ENCODE measurements around the gene ADAT3. TPM values are rescaled to one million over a fixed set of nuclear protein-coding genes. Genes with fewer than 3 reads are reported as not detected.
"Not testable (repeated sequence)": the region's sequence is repeated elsewhere in the genome, so short reads cannot be mapped to it uniquely, and the experiment has no call there.

ADAT3 gene
- total RNA-seq, 2 donors from 2014 or later = 1.7 to 4.0 TPM

DNA sequence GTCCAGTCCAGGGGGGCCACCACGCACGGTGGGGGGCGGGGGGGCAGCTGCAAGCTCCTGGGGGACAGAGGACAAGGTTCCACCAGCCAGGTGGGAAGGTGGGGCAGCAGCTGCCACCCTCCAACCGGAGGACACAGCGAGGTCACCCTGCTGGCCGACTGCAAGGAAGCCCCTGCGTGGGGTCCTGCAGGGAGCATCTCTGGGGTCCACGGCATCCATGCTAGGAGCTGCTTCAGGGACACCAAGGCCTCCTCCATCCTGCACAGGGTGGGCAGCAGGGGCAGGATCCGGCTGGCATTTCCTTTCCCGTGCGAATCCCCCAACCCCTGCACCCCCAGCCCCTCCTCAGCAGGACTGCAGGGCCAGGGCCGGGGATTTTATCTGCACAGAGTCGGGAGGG is 33.6 kb upstream of the ADAT3 start:
- Histone ChIP-seq H3K9me3 (no peaks in the 10 kb centered on the region), H3K27me3 (no peaks in the 10 kb centered on the region), H3K27ac (no peak overlapping the region), H3K36me3 (peaks cover 4% of the 10 kb centered on the region), H3K4me1 (peaks cover 0 to 43% of the 10 kb centered on the region in 2 donors), H3K4me3 (no peak overlapping the region)
- TF ChIP-seq, protein P1, sequence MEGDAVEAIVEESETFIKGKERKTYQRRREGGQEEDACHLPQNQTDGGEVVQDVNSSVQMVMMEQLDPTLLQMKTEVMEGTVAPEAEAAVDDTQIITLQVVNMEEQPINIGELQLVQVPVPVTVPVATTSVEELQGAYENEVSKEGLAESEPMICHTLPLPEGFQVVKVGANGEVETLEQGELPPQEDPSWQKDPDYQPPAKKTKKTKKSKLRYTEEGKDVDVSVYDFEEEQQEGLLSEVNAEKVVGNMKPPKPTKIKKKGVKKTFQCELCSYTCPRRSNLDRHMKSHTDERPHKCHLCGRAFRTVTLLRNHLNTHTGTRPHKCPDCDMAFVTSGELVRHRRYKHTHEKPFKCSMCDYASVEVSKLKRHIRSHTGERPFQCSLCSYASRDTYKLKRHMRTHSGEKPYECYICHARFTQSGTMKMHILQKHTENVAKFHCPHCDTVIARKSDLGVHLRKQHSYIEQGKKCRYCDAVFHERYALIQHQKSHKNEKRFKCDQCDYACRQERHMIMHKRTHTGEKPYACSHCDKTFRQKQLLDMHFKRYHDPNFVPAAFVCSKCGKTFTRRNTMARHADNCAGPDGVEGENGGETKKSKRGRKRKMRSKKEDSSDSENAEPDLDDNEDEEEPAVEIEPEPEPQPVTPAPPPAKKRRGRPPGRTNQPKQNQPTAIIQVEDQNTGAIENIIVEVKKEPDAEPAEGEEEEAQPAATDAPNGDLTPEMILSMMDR (IDR thresholded peaks at IDR 0.05) = no peak
- DNase-seq (ENCODE audit: low spot score) = no peak

DNA sequence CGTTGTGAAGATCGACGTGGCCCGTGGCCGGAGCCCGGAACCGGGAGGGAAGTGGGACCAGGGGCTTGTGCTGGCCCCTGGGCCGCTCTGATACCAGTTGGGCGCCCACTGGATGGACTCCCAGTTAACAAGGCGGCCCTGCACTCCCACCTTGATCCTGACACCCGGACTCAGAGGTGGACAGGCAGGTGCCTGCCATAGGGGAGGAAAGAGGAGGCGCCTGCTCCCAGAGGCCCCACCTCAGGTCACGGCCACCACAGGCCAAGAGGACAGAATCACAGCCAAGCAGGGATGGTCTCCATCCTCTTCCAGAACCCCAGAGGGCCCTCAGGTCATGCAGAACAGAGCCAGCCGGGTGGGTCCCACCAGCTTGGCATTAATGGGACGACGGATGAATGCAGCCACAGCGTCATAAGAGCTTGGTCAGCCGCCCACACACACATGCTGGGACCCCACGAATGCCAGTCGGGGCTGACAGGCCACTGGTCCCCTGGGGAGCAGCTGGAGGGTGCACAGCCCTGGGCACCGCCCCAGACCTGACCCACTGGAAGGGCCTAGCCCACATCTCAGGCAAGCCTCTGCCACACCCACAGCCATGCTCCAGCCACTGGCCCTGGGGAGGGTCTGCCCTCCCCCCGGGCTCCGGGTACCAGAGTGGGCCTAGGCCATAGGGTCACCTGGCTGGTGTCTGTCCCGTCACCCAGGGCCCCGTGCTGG is 32.2 kb upstream of the ADAT3 start:
- H3K9me3 ChIP-seq = no peaks in the 10 kb centered on the region
- peaks cover 4% of the 10 kb centered on the region for H3K36me3 ChIP-seq
- TF ChIP-seq, protein P1 (IDR thresholded peaks at IDR 0.05) = no peak
- peaks cover 0 to 46% of the 10 kb centered on the region in 2 donors for H3K4me1 ChIP-seq
- no peak for DNase-seq (ENCODE audit: low spot score)
- no peaks in the 10 kb centered on the region for H3K27me3 ChIP-seq
- H3K4me3 ChIP-seq = peak overlapping the region in 1 of 2 donors; percentile 32
- H3K27ac ChIP-seq = peak overlapping the region; percentile 95 to 96

DNA sequence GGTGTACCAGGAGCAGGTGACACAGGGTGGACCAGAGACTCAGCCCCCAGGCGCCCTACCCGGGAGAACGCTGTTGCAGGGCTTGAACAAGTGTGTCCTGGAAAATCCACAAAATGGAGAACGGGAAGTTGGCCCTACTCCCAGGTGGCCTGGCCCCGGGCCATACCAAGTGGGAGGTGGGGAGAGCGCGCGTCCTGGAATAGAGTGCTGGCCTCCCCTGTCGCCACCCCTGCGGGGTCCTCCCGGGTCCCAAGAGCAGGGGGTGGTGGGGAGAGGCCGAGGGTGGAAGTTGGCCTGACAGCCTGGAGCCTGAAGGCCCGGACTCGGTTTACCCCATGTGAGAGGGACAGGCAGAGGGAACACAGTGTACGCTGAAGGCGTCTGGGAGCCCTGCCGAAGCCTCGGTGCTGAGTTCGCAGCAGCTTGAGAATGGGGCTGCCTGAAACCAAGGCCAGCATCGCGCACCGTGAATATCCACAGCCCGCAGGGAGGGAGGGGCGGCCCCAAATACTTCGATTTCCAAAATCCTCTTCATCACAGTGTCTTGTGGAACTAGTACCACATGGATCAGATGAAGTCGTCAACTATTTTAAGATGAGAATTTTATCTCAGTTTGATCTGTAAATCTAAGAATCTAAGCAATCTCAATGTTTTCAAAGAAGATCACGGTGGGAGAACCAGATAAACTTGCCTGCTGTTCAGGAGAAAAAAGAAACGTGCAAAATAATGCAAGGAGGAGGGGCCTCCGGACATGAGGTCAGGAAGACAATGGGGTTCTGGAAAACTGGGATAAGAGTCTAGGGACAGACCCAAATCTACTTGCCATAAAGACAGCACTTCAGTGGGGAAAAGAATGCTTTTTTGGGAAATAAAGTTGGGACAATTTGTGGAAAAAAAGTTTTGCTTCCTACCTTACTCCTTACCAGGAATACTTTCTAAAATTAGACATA is 31.4 kb upstream of the ADAT3 start:
- Histone ChIP-seq H3K27ac (peak overlapping the region; percentile 95 to 96), H3K4me1 (peaks cover 0 to 46% of the 10 kb centered on the region in 2 donors), H3K4me3 (peak overlapping the region in 1 of 2 donors; percentile 32), H3K9me3 (no peaks in the 10 kb centered on the region), H3K36me3 (peaks cover 4% of the 10 kb centered on the region), H3K27me3 (no peaks in the 10 kb centered on the region)
- no peak for DNase-seq (ENCODE audit: low spot score)
- TF ChIP-seq, protein P1 (IDR thresholded peaks at IDR 0.05) = no peak

DNA sequence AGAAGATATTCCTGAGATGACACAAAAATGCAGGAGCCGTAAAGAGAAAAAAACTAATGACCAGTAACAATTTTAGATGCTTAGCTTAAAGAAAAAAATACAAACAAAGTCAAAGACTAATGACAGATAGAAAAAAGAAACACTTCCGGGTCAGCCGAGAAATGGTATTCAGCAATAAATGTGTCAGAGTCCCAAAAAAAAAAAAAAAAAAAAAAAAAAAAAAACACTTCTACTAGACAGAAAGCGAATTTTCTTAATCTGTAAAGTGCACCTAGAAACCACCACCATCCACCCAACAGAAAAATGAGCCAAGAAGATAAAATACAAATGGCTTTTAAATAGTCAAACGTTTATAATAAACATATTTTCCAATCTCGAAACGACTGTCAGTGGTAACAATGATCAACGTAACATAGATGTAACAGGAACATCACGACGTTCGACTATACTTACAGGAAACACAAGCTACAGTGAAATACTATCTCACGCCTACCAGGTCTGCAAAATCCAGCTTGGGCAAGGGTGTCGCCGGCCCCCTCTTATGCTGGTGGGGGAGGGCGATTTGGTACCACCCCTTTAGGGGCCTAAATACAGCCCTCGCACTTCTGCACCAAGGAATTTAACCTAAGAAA is 30.5 kb upstream of the ADAT3 start:
- Histone ChIP-seq H3K27me3 (no peaks in the 10 kb centered on the region), H3K4me3 (peak overlapping the region; percentile 80 to 98), H3K4me1 (peaks cover 0 to 46% of the 10 kb centered on the region in 2 donors), H3K27ac (peak overlapping the region; percentile 95 to 96), H3K9me3 (no peaks in the 10 kb centered on the region), H3K36me3 (peaks cover 4% of the 10 kb centered on the region)
- TF ChIP-seq, protein P1 (IDR thresholded peaks at IDR 0.05) = no peak
- DNase-seq (ENCODE audit: low spot score) = no peak

DNA sequence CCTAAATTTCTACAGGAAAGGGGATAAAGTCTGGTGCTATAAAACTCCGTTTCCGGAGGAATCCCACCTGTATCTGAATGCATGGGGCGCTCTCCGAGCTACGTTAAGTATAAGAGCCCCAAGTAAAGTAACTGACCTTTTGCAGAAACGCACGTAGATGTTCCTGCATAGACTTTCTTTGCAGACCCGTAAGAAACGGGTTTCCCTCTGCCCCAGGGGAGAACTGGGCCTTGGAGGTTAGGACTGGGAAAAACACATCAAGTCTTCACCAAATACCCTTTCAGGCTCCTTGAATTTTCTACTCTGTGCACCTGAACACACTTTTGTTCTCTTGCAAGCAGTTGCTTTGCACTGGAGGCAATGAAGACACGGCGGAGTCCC is 29.9 kb upstream of the ADAT3 start:
- Histone ChIP-seq H3K27ac (peak overlapping the region; percentile 95 to 96), H3K4me3 (peak overlapping the region; percentile 80 to 98), H3K4me1 (peaks cover 0 to 50% of the 10 kb centered on the region in 2 donors)
- H3K36me3 ChIP-seq; H3K27me3 ChIP-seq; H3K9me3 ChIP-seq; DNase-seq (ENCODE audit: low spot score): not testable (repeated sequence)
